Measurements from ENCODE around the gene DNAJB1.
"Not testable (repeated sequence)": the region's sequence is repeated elsewhere in the genome, so short reads cannot be mapped to it uniquely, and the experiment has no call there.

The DNAJB1 gene

DNA sequence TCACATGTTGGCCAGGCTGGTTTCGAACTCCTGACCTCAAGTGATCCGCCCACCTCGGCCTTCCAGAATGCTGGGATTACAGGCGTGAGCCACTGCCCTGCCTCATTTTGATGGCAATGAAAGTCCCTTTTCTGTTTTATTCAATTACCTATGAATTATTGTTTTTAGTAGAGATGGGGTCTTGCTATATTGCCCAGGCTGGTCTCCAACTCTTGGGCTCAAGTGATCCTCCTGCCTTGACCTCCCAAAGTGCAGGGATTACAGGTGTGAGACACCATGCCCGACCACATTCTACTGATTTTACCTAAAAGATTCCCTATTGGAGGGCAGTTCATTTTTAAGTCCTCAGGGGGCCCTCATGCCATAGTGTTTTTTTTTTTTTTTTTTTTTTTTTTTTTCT, 23.8 kb upstream of the DNAJB1 start:
- not testable (repeated sequence) for ATAC-seq; H3K4me3 Mint-ChIP-seq; H3K36me3 Mint-ChIP-seq (ENCODE audit: low read depth); H3K9me3 Mint-ChIP-seq; DNase-seq; H3K27ac Mint-ChIP-seq; H3K27me3 Mint-ChIP-seq
- peaks cover 19% of the 10 kb centered on the region for H3K4me1 Mint-ChIP-seq

GRCh38 chr19:14540741-14541525, 22.7 kb upstream of the DNAJB1 start:
- H3K4me3 Mint-ChIP-seq, result no peak overlapping the region
- H3K27me3 Mint-ChIP-seq, result no peaks in the 10 kb centered on the region
- peaks cover 2% of the 10 kb centered on the region for H3K36me3 Mint-ChIP-seq (ENCODE audit: low read depth)
- H3K9me3 Mint-ChIP-seq, result no peaks in the 10 kb centered on the region
- ATAC-seq, result no peak
- DNase-seq, result no peak
- H3K4me1 Mint-ChIP-seq, result peaks cover 27% of the 10 kb centered on the region
- no peak overlapping the region for H3K27ac Mint-ChIP-seq

DNA sequence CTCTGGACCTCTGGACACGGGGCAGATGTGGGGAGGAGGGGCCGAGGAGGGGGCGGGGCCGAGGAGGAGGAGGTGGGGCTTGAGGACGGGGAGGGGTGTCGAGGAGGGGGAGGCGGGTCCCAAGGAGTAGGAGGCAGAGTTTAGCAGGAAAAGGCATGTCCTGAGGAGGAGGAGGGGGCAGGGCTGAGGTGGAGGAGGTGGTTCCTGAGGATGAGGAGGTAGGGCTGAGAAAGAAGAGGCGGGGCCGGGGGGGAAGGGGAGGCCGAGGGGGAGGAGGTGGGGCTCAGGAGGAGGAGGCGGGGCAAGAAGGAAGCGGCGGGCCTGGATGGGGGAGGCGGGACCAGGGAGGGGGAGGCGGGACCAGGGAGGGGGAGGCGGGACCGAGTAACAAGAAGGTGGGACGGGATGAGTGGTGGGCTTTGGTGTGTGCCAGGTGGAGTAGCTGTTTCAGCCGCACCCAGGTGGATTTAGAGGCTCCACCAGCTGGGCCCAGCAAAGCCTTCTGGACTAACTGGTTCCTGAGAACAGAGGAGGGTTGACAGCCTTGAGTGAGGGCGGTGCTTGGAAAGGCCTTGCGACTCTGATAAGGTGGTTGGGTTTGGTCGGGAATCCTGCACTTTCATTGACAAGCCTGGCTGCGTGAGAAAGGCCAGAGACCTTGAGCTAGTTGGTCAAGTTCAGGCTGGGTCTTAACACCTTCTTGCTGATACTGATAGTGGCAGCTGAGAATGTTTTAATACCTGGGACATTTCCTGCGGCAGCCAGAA, 18.9 kb upstream of the DNAJB1 start:
- Mint-ChIP-seq H3K36me3 (ENCODE audit: low read depth) (no peaks in the 10 kb centered on the region), H3K27me3 (no peaks in the 10 kb centered on the region), H3K4me1 (peaks cover 34% of the 10 kb centered on the region), H3K4me3 (no peak overlapping the region), H3K9me3 (no peaks in the 10 kb centered on the region), H3K27ac (no peak overlapping the region)
- DNase-seq, result peak; percentile 46
- peak; percentile 7 for ATAC-seq

DNA sequence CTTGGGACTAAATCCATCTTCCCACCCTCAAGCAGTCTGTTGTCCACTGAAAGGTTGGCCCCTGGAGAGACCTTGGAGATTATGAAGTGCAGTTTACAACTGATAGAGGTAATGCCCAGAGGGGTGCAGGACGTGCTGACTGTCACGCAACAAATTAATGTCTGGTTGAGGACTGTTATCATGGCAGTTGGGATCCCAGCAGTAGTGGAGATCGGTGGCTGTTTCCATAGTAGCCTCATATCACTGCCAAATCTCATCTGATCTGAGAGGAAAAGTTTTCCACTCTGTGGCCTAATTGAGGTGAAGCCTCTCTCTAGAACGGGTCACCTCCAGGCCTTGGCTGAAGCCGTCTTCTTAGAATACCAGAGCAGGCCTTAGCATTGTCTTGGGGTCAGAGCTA, 15.3 kb upstream of the DNAJB1 start:
- no peak overlapping the region for H3K4me3 Mint-ChIP-seq
- DNase-seq, result no peak
- no peak for ATAC-seq
- no peaks in the 10 kb centered on the region for H3K9me3 Mint-ChIP-seq
- no peak overlapping the region for H3K27ac Mint-ChIP-seq
- H3K4me1 Mint-ChIP-seq, result peaks cover 49% of the 10 kb centered on the region
- H3K27me3 Mint-ChIP-seq, result no peaks in the 10 kb centered on the region
- no peaks in the 10 kb centered on the region for H3K36me3 Mint-ChIP-seq (ENCODE audit: low read depth)

GRCh38 chr19:14530506-14530905, 12.3 kb upstream of the DNAJB1 start:
- Mint-ChIP-seq H3K4me3 (peak overlapping the region; percentile 92), H3K27ac (peak overlapping the region; percentile 55), H3K36me3 (ENCODE audit: low read depth) (no peaks in the 10 kb centered on the region), H3K4me1 (peaks cover 36% of the 10 kb centered on the region), H3K27me3 (no peaks in the 10 kb centered on the region), H3K9me3 (no peaks in the 10 kb centered on the region)
- no peak for DNase-seq
- no peak for ATAC-seq

DNA sequence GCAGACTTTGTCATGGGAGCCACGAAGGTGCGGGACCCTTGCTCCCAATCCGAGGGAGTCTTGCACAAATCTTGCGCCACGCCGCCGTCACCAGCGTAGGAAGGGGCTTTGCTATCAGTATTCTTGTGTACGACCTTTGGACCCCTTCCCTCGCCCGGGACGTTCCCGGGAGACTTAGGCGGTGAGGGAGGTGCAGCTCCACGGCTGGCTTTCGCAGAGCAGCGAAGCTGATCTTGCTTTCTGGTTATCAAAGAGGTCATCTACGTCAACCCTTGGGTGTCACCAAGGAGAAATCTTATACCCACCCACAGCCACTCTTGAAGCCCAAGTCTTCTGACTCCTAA, 11.8 kb upstream of the DNAJB1 start:
- Mint-ChIP-seq H3K9me3 (no peaks in the 10 kb centered on the region), H3K27me3 (no peaks in the 10 kb centered on the region), H3K4me3 (peak overlapping the region; percentile 92), H3K4me1 (peaks cover 35% of the 10 kb centered on the region), H3K27ac (peak overlapping the region; percentile 97), H3K36me3 (ENCODE audit: low read depth) (no peaks in the 10 kb centered on the region)
- no peak for ATAC-seq
- no peak for DNase-seq

- Mint-ChIP-seq H3K27me3 (no peaks in the 10 kb centered on the region), H3K27ac (peak within 1 kb of the TSS; percentile 97), H3K36me3 (ENCODE audit: low read depth) (no peaks in the 10 kb centered on the region), H3K9me3 (no peaks in the 10 kb centered on the region), H3K4me3 (peak within 1 kb of the TSS; percentile 92), H3K4me1 (peaks cover 35% of the 10 kb centered on the region)
- ATAC-seq (peak; percentile 98), DNase-seq (peak; percentile 100)
Observed at GRCh38 chr19:14529254-14530004, 11.2 kb upstream of the DNAJB1 start, which contains the start of gene TECR. Gene TECR (plus strand): TSS chr19:14529594. CDS start chr19:14529697, 103 bp downstream.

GRCh38 chr19:14528419-14529253, 10.4 kb upstream of the DNAJB1 start:
- Mint-ChIP-seq H3K9me3 (no peaks in the 10 kb centered on the region), H3K27me3 (no peaks in the 10 kb centered on the region), H3K27ac (peak overlapping the region; percentile 97), H3K4me1 (peaks cover 38% of the 10 kb centered on the region), H3K4me3 (peak overlapping the region; percentile 92), H3K36me3 (ENCODE audit: low read depth) (no peaks in the 10 kb centered on the region)
- DNase-seq (no peak), ATAC-seq (no peak)

- ATAC-seq, result no peak
- Mint-ChIP-seq H3K36me3 (ENCODE audit: low read depth) (no peaks in the 10 kb centered on the region), H3K27me3 (no peaks in the 10 kb centered on the region), H3K27ac (no peak overlapping the region), H3K9me3 (no peaks in the 10 kb centered on the region), H3K4me3 (no peak overlapping the region), H3K4me1 (peaks cover 43% of the 10 kb centered on the region)
- no peak for DNase-seq
Observed at GRCh38 chr19:14526423-14526822, 8.2 kb upstream of the DNAJB1 start.

GRCh38 chr19:14525729-14526128, 7.5 kb upstream of the DNAJB1 start:
- Mint-ChIP-seq H3K4me1 (peaks cover 41% of the 10 kb centered on the region), H3K27ac (no peak overlapping the region), H3K9me3 (no peaks in the 10 kb centered on the region), H3K27me3 (no peaks in the 10 kb centered on the region), H3K4me3 (no peak overlapping the region), H3K36me3 (ENCODE audit: low read depth) (no peaks in the 10 kb centered on the region)
- no peak for DNase-seq
- no peak for ATAC-seq

DNA sequence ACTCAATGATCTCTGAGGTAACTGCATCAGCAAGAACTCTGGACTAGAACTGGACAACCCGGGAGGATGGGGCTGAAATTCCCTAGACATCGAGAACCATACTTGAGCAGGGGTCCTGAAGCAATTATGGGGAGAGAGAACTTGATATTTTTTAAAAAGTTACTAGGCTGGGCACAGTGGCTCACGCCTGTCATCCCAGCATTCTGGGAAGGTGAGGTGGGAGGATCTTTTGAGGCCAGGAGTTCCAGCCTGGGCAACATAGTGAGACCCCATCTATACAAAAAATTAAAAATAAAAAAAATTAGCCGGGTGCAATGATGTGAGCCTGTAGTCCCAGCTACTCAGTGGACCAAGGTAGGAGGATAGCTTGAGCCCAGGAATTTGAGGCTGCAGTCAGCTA, 2.3 kb upstream of the DNAJB1 start:
- peaks cover 59% of the 10 kb centered on the region for H3K4me1 Mint-ChIP-seq
- H3K9me3 Mint-ChIP-seq, result no peaks in the 10 kb centered on the region
- H3K4me3 Mint-ChIP-seq, result no peak overlapping the region
- DNase-seq (no peak), ATAC-seq (no peak)
- H3K27me3 Mint-ChIP-seq, result no peaks in the 10 kb centered on the region
- peaks cover 22% of the 10 kb centered on the region for H3K36me3 Mint-ChIP-seq (ENCODE audit: low read depth)
- H3K27ac Mint-ChIP-seq, result peak overlapping the region; percentile 97

- Mint-ChIP-seq H3K4me3 (peak overlapping the region; percentile 86), H3K36me3 (ENCODE audit: low read depth) (peaks cover 28% of the 10 kb centered on the region), H3K9me3 (no peaks in the 10 kb centered on the region), H3K27me3 (no peaks in the 10 kb centered on the region), H3K4me1 (peaks cover 65% of the 10 kb centered on the region), H3K27ac (peak overlapping the region; percentile 97)
- DNase-seq, result no peak
- ATAC-seq, result peak; percentile 8
Observed at GRCh38 chr19:14519860-14520407, 1.7 kb upstream of the DNAJB1 start.

GRCh38 chr19:14519245-14519859, 1.2 kb upstream of the DNAJB1 start:
- Mint-ChIP-seq H3K27me3 (no peaks in the 10 kb centered on the region), H3K27ac (peak overlapping the region; percentile 97), H3K4me1 (peaks cover 70% of the 10 kb centered on the region), H3K36me3 (ENCODE audit: low read depth) (peaks cover 33% of the 10 kb centered on the region), H3K4me3 (peak overlapping the region; percentile 86), H3K9me3 (no peaks in the 10 kb centered on the region)
- ATAC-seq (no peak), DNase-seq (no peak)
